HCT116 (cell line): ENCODE data around the gene NAT16. TPM values are rescaled to one million over a fixed set of nuclear protein-coding genes. Genes with fewer than 3 reads are reported as not detected.

Source experiments
- ATAC-seq: fragments of 200-7000 bp; cut with Tn5 transposase; 2 replicates; pipeline ENCODE4 v1.9.1; 2020; ENCODE audit warnings: mild to moderate bottlenecking, moderate library complexity
- BruUV-seq: library from RNA; stranded (reverse); fragments of 400-500 nt; replicated peaks from 2 replicates; lab custom pipeline; 2021; lab: Mats Ljungman, UMichigan
- CTCF ChIA-PET: fragments of 300-600 bp; sonication (Branson Sonifier 250); formaldehyde crosslinking; loops from one replicate; lab custom pipeline; 2021; ENCODE audit warnings: antibody characterized with exemption; lab: Charles Lee
- POLR2A ChIA-PET: fragments of 300-600, 350-600 bp; sonication (Branson Sonifier 250); formaldehyde crosslinking; loops from one replicate; lab custom pipeline; 2021; ENCODE audit warnings: antibody characterized with exemption; lab: Charles Lee
- RAD21 ChIA-PET, 2 experiments: fragments of 300-600 bp; sonication (Branson Sonifier 250); formaldehyde crosslinking; loops; one replicate each; lab custom pipeline; 2023; ENCODE audit warnings: low total read pairs in 2 of 2; ENCODE audit not compliant: uncharacterized antibody in 2 of 2, unreplicated experiment in 2 of 2, low non-redundant PET in 1 of 2; lab: Charles Lee
- DNase-seq: peaks from one replicate; pipeline ENCODE4 v3.0.0-alpha.2; 2010; ENCODE audit warnings: low read depth, low spot score
- H2AFZ ChIP-seq: fragments of 200-600 bp; shearing (Covaris generic), sonication (generic); 2 replicates; pipeline ENCODE4 v1.6.1; 2017; ENCODE audit warnings: low read depth, mixed run types, mixed read lengths, antibody characterized with exemption, low read length; ENCODE audit not compliant: poor library complexity, severe bottlenecking
- H3K27ac ChIP-seq: 2 replicates; pipeline ENCODE4 v1.5.1; 2012; ENCODE audit warnings: low read depth, low read length
- H3K27me3 ChIP-seq: fragments of 200-600 bp; sonication (generic); 2 replicates; pipeline ENCODE4 v1.6.1; 2016; ENCODE audit warnings: mixed run types, low read length, mixed read lengths; ENCODE audit not compliant: insufficient read depth
- H3K36me3 ChIP-seq, 2 experiments: fragments of 200-500 bp in 1 of 2; fragments of 200-600 bp in 1 of 2; sonication (Bioruptor generic) in 1 of 2; sonication (generic) in 1 of 2; 2 replicates each; pipeline versions ENCODE4 v1.5.1 to v1.6.1; 2014 to 2016; ENCODE audit warnings: low read length in 2 of 2, inconsistent platforms in 1 of 2, mixed read lengths in 1 of 2, mixed run types in 1 of 2; ENCODE audit not compliant: insufficient read depth in 2 of 2, control insufficient read depth in 1 of 2
- H3K4me1 ChIP-seq, 2 experiments: fragments of 200-600 bp in 1 of 2; sonication (generic) in 1 of 2; 2 replicates each; pipeline versions ENCODE4 v1.5.1 to v1.6.1; 2012 to 2017; ENCODE audit warnings: low read length in 2 of 2, inconsistent platforms in 1 of 2, mild to moderate bottlenecking in 1 of 2, mixed read lengths in 1 of 2, mixed run types in 1 of 2, moderate library complexity in 1 of 2; ENCODE audit not compliant: insufficient read depth in 2 of 2, control insufficient read depth in 1 of 2
- H3K4me2 ChIP-seq: fragments of 200-600 bp; sonication (generic); 2 replicates; pipeline ENCODE4 v1.6.1; 2017; ENCODE audit warnings: mixed run types, low read length, mixed read lengths
- H3K4me3 ChIP-seq, 2 experiments: fragments of 200-600 bp in 1 of 2; sonication (generic) in 1 of 2; replicated peaks in 1 of 2; 2 replicates each; pipeline ENCODE4 v1.5.1; 2011 to 2016; ENCODE audit warnings: low read length in 2 of 2, control low read depth in 1 of 2, low read depth in 1 of 2, mild to moderate bottlenecking in 1 of 2, mixed read lengths in 1 of 2, mixed run types in 1 of 2
- H3K79me2 ChIP-seq: fragments of 200-600 bp; sonication (generic); 2 replicates; pipeline ENCODE4 v1.6.1; 2017; ENCODE audit warnings: mild to moderate bottlenecking, mixed run types, low read length, moderate library complexity, mixed read lengths; ENCODE audit not compliant: insufficient read depth
- H3K9ac ChIP-seq: fragments of 200-600 bp; sonication (generic); 2 replicates; pipeline ENCODE4 v1.6.1; 2016; ENCODE audit warnings: low read length, mixed read lengths
- H3K9me2 ChIP-seq: fragments of 200-600 bp; sonication (generic), shearing (Covaris generic); 2 replicates; pipeline ENCODE4 v1.6.1; 2017; ENCODE audit warnings: mixed run types, mild to moderate bottlenecking, moderate library complexity; ENCODE audit not compliant: insufficient read depth
- H3K9me3 ChIP-seq, 2 experiments: fragments of 200-500 bp in 1 of 2; fragments of 200-600 bp in 1 of 2; sonication (Bioruptor generic) in 1 of 2; sonication (generic) in 1 of 2; 2 replicates each; pipeline ENCODE4 v1.6.1; 2014 to 2017; ENCODE audit warnings: low read length in 2 of 2, mixed read lengths in 2 of 2, inconsistent platforms in 1 of 2, low read depth in 1 of 2, mild to moderate bottlenecking in 1 of 2, mixed run types in 1 of 2, moderate library complexity in 1 of 2; ENCODE audit not compliant: control insufficient read depth in 1 of 2, insufficient read depth in 1 of 2
- H4K20me1 ChIP-seq: fragments of 200-600 bp; sonication (generic), shearing (Covaris generic); 2 replicates; pipeline ENCODE4 v1.6.1; 2017; ENCODE audit warnings: mixed run types, mild to moderate bottlenecking, moderate library complexity; ENCODE audit not compliant: insufficient read depth
- ATF3 ChIP-seq: IDR thresholded peaks from 2 replicates; pipeline ENCODE4 v1.6.1; 2012
- CEBPB ChIP-seq: IDR thresholded peaks from 2 replicates; pipeline ENCODE4 v1.6.1; 2012; ENCODE audit warnings: low read depth
- CTCF ChIP-seq, 3 experiments: fragments of 200-600 bp in 1 of 3; sonication (generic) in 1 of 3; IDR thresholded peaks in 2 of 3; conservative IDR thresholded peaks in 1 of 3; 2 replicates each; pipeline ENCODE4 v1.5.1; 2012 to 2017; ENCODE audit warnings: low read depth in 2 of 3, low read length in 2 of 3, antibody characterized with exemption in 1 of 3, borderline replicate concordance in 1 of 3, control low read depth in 1 of 3, mild to moderate bottlenecking in 1 of 3, mixed read lengths in 1 of 3, mixed run types in 1 of 3, moderate library complexity in 1 of 3; ENCODE audit not compliant: insufficient read depth in 1 of 3
- EZH2phosphoT487 ChIP-seq: fragments of 200-600 bp; IDR thresholded peaks from 2 replicates; pipeline ENCODE4 v1.6.1; 2018; ENCODE audit warnings: antibody characterized with exemption, borderline replicate concordance
- FOSL1 ChIP-seq: IDR thresholded peaks from 2 replicates; pipeline ENCODE4 v1.6.1; 2012; ENCODE audit warnings: low read depth
- POLR2A ChIP-seq: IDR thresholded peaks from 2 replicates; pipeline ENCODE4 v1.7.0; 2011; ENCODE audit warnings: borderline replicate concordance; ENCODE audit not compliant: insufficient read depth, insufficient read length; ENCODE audit errors: extremely low read depth
- POLR2AphosphoS5 ChIP-seq: IDR thresholded peaks from 2 replicates; pipeline ENCODE4 v1.6.1; 2011; ENCODE audit warnings: mild to moderate bottlenecking, low read depth, low read length, moderate library complexity
- RAD21 ChIP-seq: IDR thresholded peaks from 2 replicates; pipeline ENCODE4 v1.6.1; 2012; ENCODE audit warnings: low read depth, mild to moderate bottlenecking
- TCF7L2 ChIP-seq: IDR thresholded peaks from 2 replicates; pipeline ENCODE4 v1.7.0; 2011; ENCODE audit warnings: borderline replicate concordance, inconsistent platforms; ENCODE audit not compliant: insufficient read depth, insufficient read length; ENCODE audit errors: extremely low read depth
- YY1 ChIP-seq: IDR thresholded peaks from 2 replicates; pipeline ENCODE4 v1.6.1; 2011; ENCODE audit warnings: low read length, low read depth, moderate library complexity, mild to moderate bottlenecking; ENCODE audit not compliant: insufficient replicate concordance; ENCODE audit errors: extremely low read depth
- ZBTB33 ChIP-seq: IDR thresholded peaks from 2 replicates; pipeline ENCODE4 v1.6.1; 2011; ENCODE audit warnings: mild to moderate bottlenecking, low read length, moderate library complexity; ENCODE audit not compliant: insufficient replicate concordance; ENCODE audit errors: extremely low read depth
- ZFX ChIP-seq: fragments of 450-650 bp; IDR thresholded peaks from 2 replicates; pipeline ENCODE4 v1.6.1; 2017
- intact Hi-C: fragments of 100-400 bp; cut with micrococcal nuclease; formaldehyde crosslinking; loops from 2 replicates; pipeline ENCODE4 v1.10.0; 2022
- total RNA-seq: library from RNA; stranded (reverse); gene quantifications from one replicate; pipeline ENCODE4 v1.2.1, GENCODE V29; 2021; ENCODE audit not compliant: unreplicated experiment
- TF ChIP-seq, protein P1 (sequence below): IDR thresholded peaks from 2 replicates; pipeline ENCODE4 v1.6.1; 2012; ENCODE audit warnings: low read depth

The NAT16 gene
- total RNA-seq, 1 experiment from 2014 or later, result 2.0 TPM

GRCh38 chr7:101211501-101211900, 31.4 kb upstream of the NAT16 start:
- no peak overlapping the region for H3K9ac ChIP-seq
- DNase-seq (no peak), ATAC-seq (no peak)
- H3K4me1 ChIP-seq, result peaks cover 0 to 9% of the 10 kb centered on the region in 2 experiments; a peak in 2 of 4 replicates
- H3K9me2 ChIP-seq, result no peaks in the 10 kb centered on the region
- TF ChIP-seq YY1, result no peak
- no peak for TF ChIP-seq POLR2A
- TF ChIP-seq ZFX, result no peak
- no peak for TF ChIP-seq POLR2AphosphoS5
- no peak for TF ChIP-seq ATF3
- TF ChIP-seq RAD21, result no peak
- no peak for TF ChIP-seq CTCF (IDR thresholded peaks at IDR 0.05 in 2 of 3, conservative IDR thresholded peaks at IDR 0.05 in 1 of 3; ENCODE audit: borderline replicate concordance in 1 of 3, insufficient read depth in 1 of 3, low read depth in 2 of 3, low read length in 2 of 3)
- no peaks in the 10 kb centered on the region for H3K9me3 ChIP-seq
- no peaks in the 10 kb centered on the region for H3K27me3 ChIP-seq
- ChIA-PET POLR2A (no interaction called here), RAD21 (no interaction called here), CTCF (interaction anchor here (0.6 kb wide), 1 partner anchor 319 kb away, joined by 3 read pairs; no protein-coding TSS in a partner anchor)
- H3K27ac ChIP-seq, result no peak overlapping the region
- H3K4me3 ChIP-seq, result no peak overlapping the region
- intact Hi-C loops, result no loop called here
- no TSS peak for BruUV-seq
- H3K4me2 ChIP-seq, result no peak overlapping the region
- no peak overlapping the region for H2AFZ ChIP-seq
- peaks cover 13% of the 10 kb centered on the region for H3K79me2 ChIP-seq
- H3K36me3 ChIP-seq, result peaks cover 8 to 13% of the 10 kb centered on the region in 2 experiments
- H4K20me1 ChIP-seq, result no peaks in the 10 kb centered on the region

GRCh38 chr7:101210143-101210542, 30.1 kb upstream of the NAT16 start:
- no TSS peak for BruUV-seq
- Histone ChIP-seq H3K9ac (no peak overlapping the region), H3K4me1 (no peaks in the 10 kb centered on the region), H3K27ac (no peak overlapping the region), H3K4me3 (no peak overlapping the region), H3K27me3 (no peaks in the 10 kb centered on the region), H3K4me2 (no peak overlapping the region), H3K9me2 (no peaks in the 10 kb centered on the region), H3K9me3 (no peaks in the 10 kb centered on the region), H4K20me1 (no peaks in the 10 kb centered on the region), H3K79me2 (no peaks in the 10 kb centered on the region), H2AFZ (no peak overlapping the region), H3K36me3 (peaks cover 8 to 13% of the 10 kb centered on the region in 2 experiments)
- ChIA-PET POLR2A (no interaction called here), CTCF (no interaction called here), RAD21 (no interaction called here)
- intact Hi-C loops, result no loop called here
- DNase-seq, result no peak
- ATAC-seq, result no peak
- TF ChIP-seq ZBTB33, result no peak
- no peak for TF ChIP-seq CEBPB
- no peak for TF ChIP-seq TCF7L2
- no peak for TF ChIP-seq FOSL1
- no peak for TF ChIP-seq EZH2phosphoT487
- TF ChIP-seq, protein P1, sequence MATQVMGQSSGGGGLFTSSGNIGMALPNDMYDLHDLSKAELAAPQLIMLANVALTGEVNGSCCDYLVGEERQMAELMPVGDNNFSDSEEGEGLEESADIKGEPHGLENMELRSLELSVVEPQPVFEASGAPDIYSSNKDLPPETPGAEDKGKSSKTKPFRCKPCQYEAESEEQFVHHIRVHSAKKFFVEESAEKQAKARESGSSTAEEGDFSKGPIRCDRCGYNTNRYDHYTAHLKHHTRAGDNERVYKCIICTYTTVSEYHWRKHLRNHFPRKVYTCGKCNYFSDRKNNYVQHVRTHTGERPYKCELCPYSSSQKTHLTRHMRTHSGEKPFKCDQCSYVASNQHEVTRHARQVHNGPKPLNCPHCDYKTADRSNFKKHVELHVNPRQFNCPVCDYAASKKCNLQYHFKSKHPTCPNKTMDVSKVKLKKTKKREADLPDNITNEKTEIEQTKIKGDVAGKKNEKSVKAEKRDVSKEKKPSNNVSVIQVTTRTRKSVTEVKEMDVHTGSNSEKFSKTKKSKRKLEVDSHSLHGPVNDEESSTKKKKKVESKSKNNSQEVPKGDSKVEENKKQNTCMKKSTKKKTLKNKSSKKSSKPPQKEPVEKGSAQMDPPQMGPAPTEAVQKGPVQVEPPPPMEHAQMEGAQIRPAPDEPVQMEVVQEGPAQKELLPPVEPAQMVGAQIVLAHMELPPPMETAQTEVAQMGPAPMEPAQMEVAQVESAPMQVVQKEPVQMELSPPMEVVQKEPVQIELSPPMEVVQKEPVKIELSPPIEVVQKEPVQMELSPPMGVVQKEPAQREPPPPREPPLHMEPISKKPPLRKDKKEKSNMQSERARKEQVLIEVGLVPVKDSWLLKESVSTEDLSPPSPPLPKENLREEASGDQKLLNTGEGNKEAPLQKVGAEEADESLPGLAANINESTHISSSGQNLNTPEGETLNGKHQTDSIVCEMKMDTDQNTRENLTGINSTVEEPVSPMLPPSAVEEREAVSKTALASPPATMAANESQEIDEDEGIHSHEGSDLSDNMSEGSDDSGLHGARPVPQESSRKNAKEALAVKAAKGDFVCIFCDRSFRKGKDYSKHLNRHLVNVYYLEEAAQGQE, result no peak
